Sciatic nerve (tissue), 2 donors: ENCODE data around the gene SULT1A2. TPM values are rescaled to one million over a fixed set of nuclear protein-coding genes. Genes with fewer than 3 reads are reported as not detected.
"Not testable (repeated sequence)": the region's sequence is repeated elsewhere in the genome, so short reads cannot be mapped to it uniquely, and the experiment has no call there.

Experiments used
- ATAC-seq: fragments of 200-7000 bp; cut with Tn5 transposase; one replicate; pipeline ENCODE4 v1.9.1; 2020; ENCODE audit warnings: mild to moderate bottlenecking, moderate library complexity
- DNase-seq: peaks from one replicate; pipeline ENCODE4 v3.0.0-alpha.2; 2020; ENCODE audit warnings: low spot score
- intact Hi-C: fragments of 100-400 bp; cut with DNase I; formaldehyde crosslinking; loops from one replicate; pipeline ENCODE4 v1.14.2; 2022
- total RNA-seq: library from RNA; stranded (reverse); fragmentation: NEBNext Ultra II Directional; extraction: Animal tissue kit (Norgen Biotek cat#: 25700); gene quantifications from one replicate; pipeline ENCODE4 v1.2.1, GENCODE V29; 2021
- donor health status: DM: no; HTN: no; CAD: no.
- donor health status: DM: no; HTN: no; CAD: no.

SULT1A2 gene
- total RNA-seq, 1 donor from 2014 or later, result 4.5 TPM

DNA sequence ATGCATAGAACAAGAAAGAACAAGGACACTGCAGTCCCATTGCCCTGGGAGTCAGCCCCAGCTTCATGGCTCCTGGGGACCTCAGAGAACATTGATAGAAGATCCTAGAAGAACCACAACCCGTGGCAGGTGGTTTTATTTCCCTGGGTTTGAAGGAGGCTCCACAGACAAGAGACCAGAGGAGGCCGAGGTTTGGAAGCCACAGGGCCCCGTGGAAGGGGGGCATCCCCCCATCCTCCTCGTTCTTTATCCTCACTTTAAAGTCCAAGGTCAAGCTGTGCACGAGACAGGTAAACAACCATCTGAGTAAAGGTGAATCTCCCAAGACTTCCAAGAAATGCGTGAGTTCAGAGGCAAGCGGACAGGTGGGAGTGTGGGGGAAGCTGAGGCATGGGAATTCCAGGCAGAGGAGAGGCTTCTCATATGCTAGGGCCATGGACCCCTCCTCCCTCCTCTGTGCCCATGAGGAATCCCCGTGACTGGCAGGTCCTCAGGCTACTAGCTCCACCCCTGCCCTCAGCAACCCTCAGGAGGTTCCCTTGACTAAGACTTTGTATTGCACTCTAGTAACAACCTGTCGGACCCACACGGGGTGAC, 13.8 kb upstream of the SULT1A2 start:
- no peak for ATAC-seq
- DNase-seq, result no peak
- intact Hi-C loops, result no loop called here

GRCh38 chr16:28609631-28610594, 13.1 kb upstream of the SULT1A2 start, which contains the start of gene SULT1A1:
Gene SULT1A1 (minus strand): TSS chr16:28610044. CDS start chr16:28608855, 1,189 bp downstream.
- DNase-seq (peak; percentile 76), ATAC-seq (peak; percentile 84)

DNA sequence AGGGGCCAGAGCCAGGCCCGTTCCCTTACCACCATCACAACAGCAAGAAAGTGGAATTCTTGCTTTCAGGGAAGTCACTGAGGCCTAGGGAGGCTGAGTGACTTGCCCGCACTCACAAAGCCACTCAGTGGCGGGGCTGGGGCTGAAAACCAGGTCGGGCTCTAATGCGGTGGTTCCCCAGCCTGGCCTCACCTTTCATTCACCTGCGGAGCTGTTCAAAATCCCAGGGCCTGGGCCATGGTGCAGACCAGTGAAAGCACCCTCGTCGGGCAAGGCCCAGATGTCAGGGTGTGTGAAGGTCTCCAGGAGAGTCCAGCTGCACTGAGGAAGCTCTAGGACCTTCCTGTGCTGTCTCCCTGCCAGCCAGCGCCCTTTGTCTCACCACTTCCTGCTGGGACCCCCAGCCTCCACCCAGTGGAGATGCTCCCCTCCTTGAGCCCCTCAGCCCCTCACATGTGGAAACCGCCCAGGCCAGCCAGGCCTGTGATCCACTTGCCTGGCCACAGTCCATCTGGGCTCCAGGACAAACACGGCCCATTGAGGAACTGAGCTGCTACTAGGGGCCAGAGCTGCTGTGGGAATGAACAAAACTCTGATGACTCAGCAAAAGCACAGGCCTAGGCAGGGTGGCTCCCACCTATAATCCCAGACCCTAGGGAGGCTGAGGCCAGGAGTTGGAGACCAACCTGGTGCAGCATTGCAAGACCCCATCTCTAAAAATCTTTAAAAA, 12.2 kb upstream of the SULT1A2 start:
- ATAC-seq, result peak; percentile 31
- DNase-seq, intact Hi-C loops: not testable (repeated sequence)

More at GRCh38 chr16:28609631-28610594, 13.1 kb upstream of the SULT1A2 start, which contains the start of gene SULT1A1:
- intact Hi-C loops, result no loop called here

DNA sequence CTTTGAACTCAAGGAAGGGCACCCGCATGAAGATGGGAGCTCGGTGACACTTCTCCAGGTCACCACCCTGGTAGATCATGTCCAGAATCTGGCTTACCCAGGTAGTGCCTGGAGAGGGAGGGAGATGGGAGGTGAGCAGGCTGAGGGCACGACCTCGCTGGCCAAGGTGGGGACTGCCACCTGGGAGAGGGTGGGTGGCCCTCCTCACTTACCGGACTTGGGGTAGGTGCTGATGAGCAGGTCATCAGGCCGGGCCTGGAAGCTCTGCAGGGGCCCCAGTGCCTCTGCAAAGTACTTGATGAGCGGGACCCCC, 11.6 kb upstream of the SULT1A2 start:
- ATAC-seq, DNase-seq, intact Hi-C loops: not testable (repeated sequence)

GRCh38 chr16:28607681-28608495, 11.0 kb upstream of the SULT1A2 start:
- ATAC-seq, DNase-seq, intact Hi-C loops: not testable (repeated sequence)

- no peak for ATAC-seq
- intact Hi-C loops, result no loop called here
- DNase-seq, result no peak
Observed at GRCh38 chr16:28607116-28607623, 10.3 kb upstream of the SULT1A2 start.

DNA sequence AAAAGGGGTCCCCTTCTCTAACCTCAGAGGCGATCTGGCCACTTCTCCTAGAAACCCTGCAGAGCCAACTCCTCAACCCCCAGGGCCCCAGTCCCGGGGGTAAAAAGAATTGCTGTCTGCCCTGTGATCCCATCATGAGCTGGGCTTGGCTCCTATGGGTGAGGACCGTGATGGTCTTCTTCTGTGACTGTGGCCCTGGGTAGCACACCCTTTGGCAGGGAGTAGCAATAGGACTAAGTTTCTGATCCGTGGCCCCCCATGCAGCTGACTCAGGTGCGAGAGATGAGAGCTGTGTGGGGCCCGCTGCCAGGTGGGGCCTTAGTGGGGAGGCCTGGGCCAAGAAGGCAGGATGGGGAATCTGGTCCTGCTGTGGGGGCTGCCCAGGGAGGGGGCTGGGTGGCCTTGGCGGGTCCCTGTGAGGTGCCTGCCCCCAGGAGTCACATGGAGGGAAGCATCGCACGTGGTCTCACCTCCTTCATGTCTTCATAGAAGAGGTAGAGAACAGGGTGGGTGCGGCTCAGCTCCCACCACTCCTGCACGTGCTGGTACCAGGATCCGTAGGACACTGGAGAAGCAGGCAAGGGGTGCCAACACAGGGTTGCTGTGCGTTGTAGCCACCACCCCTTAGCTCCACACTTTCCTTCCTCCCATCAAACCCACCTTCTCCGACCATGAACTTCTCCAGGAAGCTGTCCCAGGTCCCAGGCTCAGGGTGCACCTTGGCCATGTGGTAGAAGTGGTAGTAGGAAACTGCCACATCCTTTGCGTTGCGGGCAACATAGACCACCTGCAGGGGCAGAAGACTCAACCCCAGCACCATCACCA, 9.7 kb upstream of the SULT1A2 start:
- intact Hi-C loops, result no loop called here
- no peak for ATAC-seq
- no peak for DNase-seq

- intact Hi-C loops, result no loop called here
- ATAC-seq, result no peak
- no peak for DNase-seq
Observed at GRCh38 chr16:28604186-28604565, 7.3 kb upstream of the SULT1A2 start.

GRCh38 chr16:28603381-28604185, 6.7 kb upstream of the SULT1A2 start:
- ATAC-seq, result no peak
- DNase-seq, result no peak
- intact Hi-C loops, result no loop called here

DNA sequence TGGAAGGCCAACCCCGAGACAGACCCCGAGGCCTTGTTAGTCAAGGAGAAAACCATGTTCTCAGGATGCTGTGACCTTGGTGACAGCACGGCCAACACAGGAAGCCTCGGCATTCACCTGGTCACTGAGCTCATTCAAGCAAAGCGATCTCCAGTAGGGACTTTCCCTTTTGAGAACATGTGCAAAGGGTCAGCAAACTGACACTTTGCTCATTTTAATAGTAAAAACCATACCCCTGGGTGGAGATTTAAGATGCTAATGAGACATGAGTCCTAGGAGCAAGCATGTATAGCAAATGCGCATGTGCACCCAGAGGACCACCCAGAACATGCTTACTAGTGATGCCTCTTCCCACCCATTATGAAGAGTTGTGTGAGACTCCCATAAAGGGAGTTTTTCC, 5.7 kb upstream of the SULT1A2 start:
- no peak for DNase-seq
- ATAC-seq, result no peak
- intact Hi-C loops, result no loop called here

- intact Hi-C loops, DNase-seq, ATAC-seq: not testable (repeated sequence)
Observed at GRCh38 chr16:28602062-28602461, 5.2 kb upstream of the SULT1A2 start.

DNA sequence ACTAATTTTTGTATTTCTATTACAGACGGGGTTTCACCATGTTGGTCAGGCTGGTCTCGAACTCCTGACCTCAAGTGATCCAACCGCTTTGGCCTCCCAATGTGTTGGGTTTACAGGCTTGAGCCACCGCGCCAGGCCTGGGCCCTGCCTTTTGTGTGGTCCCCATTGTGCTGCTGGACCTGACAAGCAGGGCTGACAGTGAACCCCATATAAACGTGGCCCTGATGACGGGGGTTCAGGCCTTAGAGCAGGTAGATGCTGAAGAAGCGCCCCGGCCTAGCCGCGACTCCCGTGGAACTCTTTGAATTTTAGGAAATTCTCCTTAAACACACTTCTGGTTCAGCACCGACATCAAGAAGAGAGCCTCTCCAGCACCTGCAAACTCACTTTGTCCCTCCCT, 4.7 kb upstream of the SULT1A2 start:
- intact Hi-C loops, DNase-seq, ATAC-seq: not testable (repeated sequence)

DNA sequence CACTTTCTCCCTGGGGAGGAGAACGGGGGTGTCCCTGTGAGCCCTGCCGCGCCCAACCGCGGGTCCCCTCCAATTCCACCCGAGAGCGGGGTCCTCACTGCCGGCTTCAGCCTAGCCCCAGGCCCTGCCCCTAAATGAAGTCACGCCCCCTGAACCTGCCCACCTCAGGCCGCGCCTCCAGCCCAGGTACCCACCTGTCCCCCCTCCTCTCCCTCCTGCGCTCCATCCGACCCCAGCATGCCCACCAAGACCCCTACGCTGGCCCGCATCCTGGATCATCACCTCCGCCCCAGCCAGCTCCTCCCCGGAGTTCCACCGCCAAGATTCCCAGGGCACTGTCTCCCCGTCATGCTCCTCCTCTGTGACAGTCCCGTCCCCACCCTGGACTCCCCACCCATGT, 4.1 kb upstream of the SULT1A2 start:
- intact Hi-C loops, result not testable (repeated sequence)

DNA sequence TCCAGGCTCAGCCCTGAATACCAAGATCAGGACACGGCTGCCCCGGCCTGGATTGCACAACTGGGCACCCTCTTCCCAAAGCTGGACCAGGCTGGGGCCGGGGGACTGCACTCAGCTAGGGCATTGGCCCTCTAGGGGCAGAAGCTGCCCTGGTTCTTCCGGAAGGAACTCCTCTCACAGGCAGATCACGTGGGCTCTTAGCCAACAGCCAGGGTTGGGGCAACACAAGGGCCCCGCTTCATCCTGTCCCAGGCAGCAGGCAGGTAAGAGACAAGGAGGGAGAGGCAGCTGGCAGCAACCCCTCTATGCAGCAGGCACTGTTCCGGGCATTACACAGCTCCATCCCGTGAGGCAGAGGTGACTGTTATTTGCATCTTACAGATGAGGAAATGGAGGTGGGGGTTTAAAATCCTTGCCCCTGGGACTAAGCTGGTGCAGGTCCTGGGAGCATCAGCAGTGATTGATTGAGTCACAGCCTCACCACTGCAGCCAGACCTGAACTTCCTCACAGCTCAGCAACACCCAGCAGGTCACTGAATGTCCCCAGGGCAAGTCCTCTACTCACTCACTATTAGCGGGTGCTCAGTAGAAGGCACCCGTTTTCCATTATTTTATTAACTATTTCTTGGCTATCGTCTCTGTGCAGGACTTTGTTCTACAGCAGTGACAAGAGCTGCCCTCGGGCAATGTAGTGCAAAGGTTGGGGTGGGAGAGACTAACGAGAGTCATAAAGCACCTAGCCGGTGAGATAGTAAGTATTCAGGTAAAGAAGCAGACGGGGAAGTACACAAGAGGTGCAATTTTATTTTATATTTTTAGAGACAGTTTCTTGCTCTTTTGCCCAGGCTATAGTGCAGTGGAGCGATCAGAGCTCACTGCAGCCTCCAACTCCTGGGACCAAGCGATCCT, 2.8 kb upstream of the SULT1A2 start:
- DNase-seq, intact Hi-C loops, ATAC-seq: not testable (repeated sequence)

More for the DNA sequence above, 4.1 kb upstream of the SULT1A2 start:
- not testable (repeated sequence) for ATAC-seq, DNase-seq

DNA sequence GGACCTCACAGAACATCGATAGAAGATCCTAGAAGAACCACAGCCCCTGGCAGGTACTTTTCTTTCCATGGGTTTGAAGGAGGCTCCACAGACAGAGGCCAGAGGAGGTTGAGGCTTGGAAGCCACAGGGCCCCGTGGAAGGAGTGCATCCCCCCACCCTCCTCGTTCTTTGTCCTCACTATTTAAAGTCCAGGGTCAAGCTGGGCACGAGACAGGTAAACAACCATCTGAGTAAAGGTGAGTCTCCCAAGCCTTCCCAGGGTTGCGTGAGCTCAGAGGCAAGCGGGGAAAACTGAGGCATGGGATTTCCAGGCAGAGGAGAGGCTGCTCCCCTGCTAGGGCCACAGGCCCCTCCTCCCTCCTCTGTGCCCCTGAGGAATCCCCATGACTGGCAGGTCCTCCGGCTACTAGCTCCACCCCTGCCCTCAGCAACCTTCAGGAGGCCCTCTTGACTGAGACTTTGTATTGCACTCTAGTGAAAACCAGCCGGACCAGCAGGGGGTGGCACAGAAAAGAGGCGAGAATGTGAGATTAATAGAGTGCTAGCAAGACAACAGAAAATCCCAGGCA, 927 bp upstream of the SULT1A2 start:
- no peak for ATAC-seq
- intact Hi-C loops, result no loop called here
- no peak for DNase-seq
